Spinal cord (tissue), 10 donors: Measurements from ENCODE around the gene HEMK1. TPM values are rescaled to one million over a fixed set of nuclear protein-coding genes. Genes with fewer than 3 reads are reported as not detected.
A peak's percentile ranks its signal among the peaks of the same experiment; 100 is the strongest.

Experiments
- DNase-seq, 6 donors: peaks; one replicate each; pipeline versions ENCODE4 v3.0.0 to v3.0.0-alpha.2; 2013 to 2015; ENCODE audit warnings: low spot score in 6 of 6, low read depth in 4 of 6
- H3K27ac ChIP-seq: one replicate; pipeline ENCODE4 v1.5.1; 2013; ENCODE audit warnings: low read depth, low read length, control low read depth
- H3K27me3 ChIP-seq: one replicate; pipeline ENCODE4 v1.6.1; 2013; ENCODE audit warnings: low read length; ENCODE audit not compliant: control insufficient read depth, insufficient read depth
- H3K36me3 ChIP-seq: one replicate; pipeline ENCODE4 v1.6.1; 2013; ENCODE audit warnings: low read length; ENCODE audit not compliant: control insufficient read depth, insufficient read depth
- H3K4me1 ChIP-seq: one replicate; pipeline ENCODE4 v1.6.1; 2013; ENCODE audit warnings: low read length; ENCODE audit not compliant: control insufficient read depth, insufficient read depth
- H3K4me3 ChIP-seq: one replicate; pipeline ENCODE4 v1.5.1; 2013; ENCODE audit warnings: low read depth, low read length, control low read depth
- H3K9me3 ChIP-seq: one replicate; pipeline ENCODE4 v1.6.1; 2013; ENCODE audit warnings: low read length; ENCODE audit not compliant: control insufficient read depth, insufficient read depth
- WGBS: methylation state at CpG from one replicate; pipeline ENCODE4 v1.1.5; 2013; ENCODE audit warnings: missing lambda C conversion rate; ENCODE audit not compliant: insufficient coverage; 5-methylcytosine and 5-hydroxymethylcytosine counted together
- polyA plus RNA-seq, 2 donors: library from polyadenylated mRNA; unstranded; fragments of 120-200 nt; gene quantifications; one replicate each; pipeline ENCODE4 v1.2.1, GENCODE V29; 2013; ENCODE audit not compliant: insufficient read length in 2 of 2
- total RNA-seq, 2 donors: library from RNA; depleted of rRNA in 1 of 2; stranded (reverse); fragments of 120-200 nt in 1 of 2; fragments of >200 nt in 1 of 2; gene quantifications; one replicate each; pipeline versions ENCODE4 v1.2.3 to v1.2.4, GENCODE V29; 2013 to 2014
- donor health status: healthy.

Gene HEMK1
- total and polyA plus RNA-seq, 4 donors, result 4.3 to 23.7 (median 17.7) TPM

DNA sequence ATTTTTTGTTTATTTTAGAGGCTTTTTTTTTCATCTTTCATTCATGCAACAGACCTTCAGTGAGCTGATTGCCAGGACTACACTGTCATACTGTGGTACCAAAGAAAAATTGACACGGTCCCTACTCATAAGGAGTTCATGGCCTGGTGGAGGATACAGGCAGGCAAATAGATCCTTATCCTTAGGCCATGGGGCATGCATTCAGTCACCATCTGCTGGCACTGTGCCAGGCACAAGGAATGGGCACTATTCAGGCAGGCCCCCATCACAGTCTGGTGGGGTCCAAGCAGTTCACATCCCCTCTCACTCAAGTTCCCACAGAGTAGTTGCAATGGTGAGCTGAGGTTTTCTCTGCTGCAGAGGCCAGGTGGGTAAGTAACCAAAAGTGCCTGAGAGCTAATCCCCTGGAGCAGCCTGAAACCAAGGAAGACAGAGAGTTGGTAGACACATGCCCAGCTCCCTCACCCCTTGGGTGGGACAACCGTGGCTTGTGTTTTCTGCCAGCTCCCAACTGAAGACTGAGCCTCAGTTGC is 25.0 kb downstream of the HEMK1 start:
- WGBS, result 30% methylated on average over 2 of the region's 2 CpGs
- H3K4me3 ChIP-seq, result no peak overlapping the region
- no peaks in the 10 kb centered on the region for H3K9me3 ChIP-seq
- no peak overlapping the region for H3K27ac ChIP-seq
- no peak for DNase-seq
- H3K27me3 ChIP-seq, result no peaks in the 10 kb centered on the region
- H3K4me1 ChIP-seq, result no peaks in the 10 kb centered on the region
- H3K36me3 ChIP-seq, result no peaks in the 10 kb centered on the region

DNA sequence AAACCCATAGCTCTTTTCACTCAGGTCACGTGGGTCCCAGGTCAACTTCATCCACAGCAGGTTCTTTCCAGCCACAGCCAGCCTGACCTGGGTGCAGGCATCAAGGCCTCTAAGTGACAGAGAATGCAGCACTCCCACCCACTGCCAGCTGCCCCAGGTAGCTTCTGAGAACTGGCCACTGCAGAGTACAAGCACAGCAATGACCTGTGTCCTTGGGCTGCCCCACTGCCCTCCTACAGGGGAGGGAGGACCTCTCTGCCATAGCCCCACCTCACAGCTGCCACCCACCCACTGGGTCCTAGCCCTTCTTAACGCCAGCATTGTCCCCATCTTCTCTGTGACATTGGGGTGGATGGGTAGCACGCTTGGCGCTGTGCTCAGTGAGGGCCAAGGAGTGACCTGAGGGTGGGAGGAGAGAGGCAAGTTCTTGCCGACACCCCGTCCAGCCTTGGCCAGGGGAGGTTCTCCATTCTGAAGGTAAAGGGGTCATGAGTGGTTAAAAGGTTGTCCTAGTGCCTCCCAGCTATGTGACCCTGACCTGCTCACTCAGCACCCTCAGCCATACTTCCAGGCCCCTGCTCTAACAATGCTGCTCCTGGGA is 29.9 kb downstream of the HEMK1 start:
- no peak for DNase-seq
- peaks cover 24% of the 10 kb centered on the region for H3K4me1 ChIP-seq
- H3K9me3 ChIP-seq, result no peaks in the 10 kb centered on the region
- 98% methylated on average over 3 of the region's 6 CpGs for WGBS
- peaks cover under 1% of the 10 kb centered on the region for H3K36me3 ChIP-seq
- H3K27me3 ChIP-seq, result no peaks in the 10 kb centered on the region
- H3K27ac ChIP-seq, result no peak overlapping the region
- H3K4me3 ChIP-seq, result no peak overlapping the region

DNA sequence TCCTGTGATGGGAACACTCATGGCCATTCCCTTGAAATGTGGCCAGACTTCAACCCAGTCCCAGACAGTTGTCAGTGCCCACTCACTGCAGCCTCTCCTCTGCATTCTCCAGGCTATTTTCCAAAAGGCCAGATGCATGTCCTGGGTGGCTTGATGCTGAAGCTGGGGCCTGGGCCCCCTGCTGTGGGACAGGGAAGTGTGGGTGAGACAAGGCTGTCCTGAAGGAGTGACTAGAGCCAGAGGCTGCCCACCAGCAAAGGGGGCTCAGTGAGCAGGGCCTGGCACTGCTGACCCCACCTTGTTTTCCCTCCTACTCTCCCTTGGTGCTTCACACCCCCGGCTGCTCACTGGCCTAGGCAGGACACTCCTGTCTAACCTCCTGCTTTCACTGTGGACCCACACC is 30.4 kb downstream of the HEMK1 start:
- H3K9me3 ChIP-seq, result no peaks in the 10 kb centered on the region
- no peak for DNase-seq
- H3K36me3 ChIP-seq, result peaks cover 6% of the 10 kb centered on the region
- no peak overlapping the region for H3K27ac ChIP-seq
- peaks cover 24% of the 10 kb centered on the region for H3K4me1 ChIP-seq
- H3K4me3 ChIP-seq, result no peak overlapping the region
- no peaks in the 10 kb centered on the region for H3K27me3 ChIP-seq
- WGBS, result 100% methylated on average over 1 of the region's 1 CpG

DNA sequence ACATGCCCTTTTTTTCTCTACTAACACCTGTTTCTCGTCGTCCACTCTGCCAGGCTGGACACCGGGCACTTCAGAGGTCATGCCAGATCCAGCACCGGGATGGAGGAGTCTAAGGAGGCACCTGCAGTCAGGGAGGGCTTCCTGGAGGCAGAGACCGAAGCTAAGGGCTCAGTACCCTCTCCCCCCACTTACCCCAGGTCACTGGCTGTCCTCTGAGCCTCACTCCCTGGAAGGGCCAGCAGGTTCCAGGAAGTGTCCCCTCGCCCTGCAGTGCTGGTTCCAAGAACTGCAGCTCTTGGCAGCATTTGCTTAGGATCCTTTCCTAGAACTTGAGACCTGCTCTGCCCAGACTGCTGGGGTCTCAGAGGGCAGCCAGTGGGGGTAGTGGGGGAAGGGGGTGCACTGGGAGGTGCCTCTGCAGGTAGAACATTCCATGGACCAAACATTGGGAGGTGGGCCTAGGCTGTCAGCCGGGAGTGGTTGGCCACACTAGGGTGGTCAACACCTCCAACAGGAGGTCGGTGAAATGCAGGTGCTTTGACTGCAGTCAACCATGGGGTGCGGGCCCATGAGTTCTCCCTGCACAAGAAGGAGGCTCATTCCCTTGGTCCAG is 30.9 kb downstream of the HEMK1 start:
- no peak for DNase-seq
- Histone ChIP-seq H3K9me3 (no peaks in the 10 kb centered on the region), H3K27me3 (no peaks in the 10 kb centered on the region), H3K4me1 (peaks cover 24% of the 10 kb centered on the region), H3K27ac (peak overlapping the region; percentile 95), H3K36me3 (peaks cover 11% of the 10 kb centered on the region), H3K4me3 (no peak overlapping the region)
- 97% methylated on average over 9 of the region's 9 CpGs for WGBS

DNA sequence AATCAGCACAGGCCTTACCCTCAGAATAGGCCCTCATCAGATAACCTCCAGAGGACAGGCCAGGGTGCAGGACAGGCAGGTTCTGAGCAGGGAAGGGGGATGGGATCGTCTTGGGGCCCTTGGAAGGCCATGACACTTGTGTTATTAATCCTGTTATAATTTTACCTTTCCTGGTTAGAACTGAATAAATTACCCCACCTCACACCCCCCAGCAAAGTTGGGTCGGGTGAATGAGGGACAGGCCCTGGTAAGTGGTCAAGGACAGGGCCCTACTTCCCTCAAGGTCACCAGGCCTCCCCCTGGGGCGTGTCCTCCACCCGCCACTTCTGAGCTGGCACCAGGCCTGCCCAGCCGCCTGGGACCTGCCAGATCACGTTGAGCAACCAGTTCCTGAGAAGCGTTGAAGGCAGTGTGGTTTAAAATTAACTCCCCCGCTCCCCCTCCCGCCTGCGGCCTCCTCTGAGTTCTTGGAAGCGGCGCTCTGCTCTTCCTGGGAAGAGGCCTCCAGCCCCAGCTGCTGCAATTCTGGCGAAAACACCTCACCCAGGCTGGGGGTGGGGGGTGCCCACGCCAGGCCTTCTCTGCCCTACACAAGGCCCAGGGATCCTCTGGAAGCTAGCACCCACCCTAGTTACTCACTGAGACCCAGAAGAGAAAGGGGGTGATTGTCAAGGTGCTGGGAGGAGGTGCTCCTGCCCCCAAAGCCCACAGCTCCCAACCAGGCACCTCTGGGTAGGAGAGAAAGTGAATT is 31.7 kb downstream of the HEMK1 start:
- H3K36me3 ChIP-seq, result peaks cover 12% of the 10 kb centered on the region
- H3K4me1 ChIP-seq, result peaks cover 24% of the 10 kb centered on the region
- no peak overlapping the region for H3K4me3 ChIP-seq
- 25% methylated on average over 7 of the region's 14 CpGs for WGBS
- H3K9me3 ChIP-seq, result no peaks in the 10 kb centered on the region
- DNase-seq, result peak in 3 of 6 donors; percentile 33 to 85 (median 47)
- no peaks in the 10 kb centered on the region for H3K27me3 ChIP-seq
- H3K27ac ChIP-seq, result peak overlapping the region; percentile 95

GRCh38 chr3:50602595-50603191 is 33.4 kb downstream of the HEMK1 start:
- H3K4me1 ChIP-seq, result peaks cover 24% of the 10 kb centered on the region
- no peaks in the 10 kb centered on the region for H3K27me3 ChIP-seq
- H3K36me3 ChIP-seq, result peaks cover 23% of the 10 kb centered on the region
- DNase-seq, result no peak
- H3K9me3 ChIP-seq, result no peaks in the 10 kb centered on the region
- WGBS, result 91% methylated on average over 9 of the region's 9 CpGs
- peak overlapping the region; percentile 95 for H3K27ac ChIP-seq
- H3K4me3 ChIP-seq, result no peak overlapping the region

DNA sequence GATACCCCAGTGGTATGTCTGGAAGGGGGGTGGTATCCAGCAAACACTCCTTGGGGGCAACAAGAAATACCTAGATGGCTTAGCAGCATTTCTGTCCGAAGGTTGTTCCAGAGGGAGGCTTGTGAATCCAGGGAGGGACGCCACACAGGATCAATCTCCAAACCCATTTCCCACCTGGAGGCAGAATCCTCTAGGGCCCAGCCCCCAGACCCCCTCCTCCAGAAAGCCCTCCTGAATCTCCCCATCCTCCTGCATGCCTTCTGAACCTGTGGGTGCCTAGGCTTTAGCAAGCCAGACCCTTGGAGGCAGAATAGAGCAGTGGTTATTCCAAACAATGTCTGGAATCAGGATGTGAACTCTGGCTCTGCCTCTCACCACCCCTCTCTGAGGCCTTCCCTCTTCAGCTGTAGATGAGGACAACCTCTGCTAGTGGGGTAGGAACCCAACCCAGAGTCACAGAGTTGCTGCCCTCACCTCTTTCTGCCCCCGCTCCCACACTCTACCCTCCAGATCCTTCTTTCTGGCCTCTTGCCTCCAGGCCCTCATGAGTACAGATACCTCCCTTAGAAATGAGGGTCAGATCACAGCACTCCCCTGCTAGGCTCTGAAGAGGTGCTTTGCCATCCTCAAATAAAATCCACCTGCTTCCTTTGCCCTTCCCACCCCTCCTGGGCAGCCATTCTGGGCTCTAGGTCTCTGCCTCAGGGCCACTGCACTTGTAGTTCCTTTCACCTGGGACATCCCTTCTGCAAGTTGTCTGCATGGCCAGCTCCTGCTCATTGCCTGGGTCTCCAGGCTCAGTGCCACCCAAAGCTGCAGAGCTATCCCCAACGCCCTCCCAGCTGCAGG is 34.2 kb downstream of the HEMK1 start:
- Histone ChIP-seq H3K36me3 (peaks cover 31% of the 10 kb centered on the region), H3K4me1 (peaks cover 24% of the 10 kb centered on the region), H3K9me3 (no peaks in the 10 kb centered on the region), H3K4me3 (no peak overlapping the region), H3K27me3 (no peaks in the 10 kb centered on the region), H3K27ac (no peak overlapping the region)
- 93% methylated on average over 2 of the region's 4 CpGs for WGBS
- DNase-seq, result no peak

DNA sequence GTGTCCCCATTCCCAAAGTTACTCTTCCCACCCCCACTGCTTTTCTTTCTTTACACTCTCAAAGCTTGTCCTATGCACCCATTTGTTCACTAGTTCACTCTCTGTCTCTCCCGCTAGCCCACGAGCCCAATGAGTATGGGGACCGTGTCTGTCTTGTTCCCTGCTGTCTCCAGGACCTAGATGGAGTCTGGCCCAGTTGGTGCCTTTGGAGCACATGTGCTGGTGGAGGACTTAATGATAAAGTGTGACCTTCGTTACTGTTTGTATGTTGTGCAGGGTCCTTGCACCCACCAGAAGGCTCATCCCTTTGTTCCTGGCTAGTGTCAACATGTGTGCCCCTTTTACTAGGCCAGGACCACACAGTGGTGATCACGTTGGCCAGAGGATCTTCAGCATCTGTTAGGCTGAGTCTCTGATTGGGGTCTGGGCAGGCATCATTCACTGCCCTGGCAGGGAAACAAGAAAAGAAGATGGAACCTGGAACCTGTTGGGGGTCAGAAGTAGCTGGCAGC is 34.8 kb downstream of the HEMK1 start:
- DNase-seq, result no peak
- no peaks in the 10 kb centered on the region for H3K9me3 ChIP-seq
- H3K4me3 ChIP-seq, result no peak overlapping the region
- peaks cover 24% of the 10 kb centered on the region for H3K4me1 ChIP-seq
- H3K27ac ChIP-seq, result no peak overlapping the region
- H3K36me3 ChIP-seq, result peaks cover 32% of the 10 kb centered on the region
- H3K27me3 ChIP-seq, result no peaks in the 10 kb centered on the region
- 89% methylated on average over 5 of the region's 5 CpGs for WGBS
